OCI-LY3 (cell line): ENCODE data around the gene CCDC40.

ENCODE experiments used
- H2AFZ ChIP-seq: fragments of 200-600, 300-600 bp; shearing (Covaris generic); 2 replicates; pipeline ENCODE4 v1.6.0; 2014; ENCODE audit warnings: antibody characterized with exemption, low read depth, low read length
- H3K27ac ChIP-seq: fragments of 200-600, 300-600 bp; sonication (generic); 2 replicates; pipeline ENCODE4 v1.5.1; 2014; ENCODE audit warnings: mild to moderate bottlenecking, low read length, moderate library complexity, mixed read lengths
- H3K27me3 ChIP-seq: fragments of 200-600, 300-600 bp; sonication (generic); 2 replicates; pipeline ENCODE4 v1.6.1; 2014; ENCODE audit warnings: low read depth, low read length, mixed read lengths
- H3K36me3 ChIP-seq: fragments of 200-600, 300-600 bp; sonication (generic); replicated peaks from 2 replicates; pipeline ENCODE3; 2014; ENCODE audit warnings: low read depth, low read length, mixed read lengths
- H3K4me1 ChIP-seq: fragments of 300-600, 200-600 bp; sonication (generic); 2 replicates; pipeline ENCODE4 v1.6.1; 2014; ENCODE audit warnings: low read length, mixed read lengths
- H3K4me2 ChIP-seq: fragments of 200-600, 300-600 bp; sonication (generic); 2 replicates; pipeline ENCODE4 v1.6.1; 2014; ENCODE audit warnings: low read length, mixed read lengths
- H3K4me3 ChIP-seq: fragments of 300-600, 200-600 bp; sonication (generic); 2 replicates; pipeline ENCODE4 v1.5.1; 2014; ENCODE audit warnings: antibody characterized with exemption, mild to moderate bottlenecking, low read length, moderate library complexity
- H3K79me2 ChIP-seq: fragments of 300-600, 200-600 bp; shearing (Covaris generic); 2 replicates; pipeline ENCODE4 v1.6.1; 2014; ENCODE audit warnings: mild to moderate bottlenecking, low read length, mixed read lengths
- H3K9ac ChIP-seq: fragments of 300-600, 200-600 bp; shearing (Covaris generic); 2 replicates; pipeline ENCODE4 v1.6.0; 2014; ENCODE audit warnings: mild to moderate bottlenecking, low read length, moderate library complexity
- H3K9me3 ChIP-seq: fragments of 200-600, 300-600 bp; shearing (Covaris generic); 2 replicates; pipeline ENCODE4 v1.6.1; 2014; ENCODE audit warnings: low read length, mixed read lengths; ENCODE audit not compliant: insufficient read depth
- H4K20me1 ChIP-seq: fragments of 200-600, 300-600 bp; sonication (generic); 2 replicates; pipeline ENCODE4 v1.6.1; 2016; ENCODE audit warnings: low read length, mixed read lengths; ENCODE audit not compliant: insufficient read depth
- CTCF ChIP-seq: fragments of 200-600, 300-600 bp; sonication (generic); IDR thresholded peaks from 2 replicates; pipeline ENCODE4 v1.5.1; 2014; ENCODE audit warnings: antibody characterized with exemption, low read length, low read depth
- EZH2phosphoT487 ChIP-seq: fragments of 200-600 bp; shearing (Covaris generic); IDR thresholded peaks from 2 replicates; pipeline ENCODE4 v1.6.1; 2018; ENCODE audit warnings: antibody characterized with exemption, mixed run types, low read depth

The CCDC40 gene

GRCh38 chr17:80067393-80067986 lies 31.0 kb downstream of the CCDC40 start:
- Histone ChIP-seq H3K4me1 (no peaks in the 10 kb centered on the region), H2AFZ (no peak overlapping the region), H4K20me1 (no peaks in the 10 kb centered on the region), H3K4me3 (no peak overlapping the region), H3K36me3 (no peaks in the 10 kb centered on the region), H3K9ac (no peak overlapping the region), H3K27me3 (no peaks in the 10 kb centered on the region), H3K79me2 (no peaks in the 10 kb centered on the region), H3K9me3 (no peaks in the 10 kb centered on the region), H3K27ac (no peak overlapping the region), H3K4me2 (no peak overlapping the region)
- TF ChIP-seq EZH2phosphoT487 = no peak
- TF ChIP-seq CTCF = no peak

- H3K27ac ChIP-seq = no peak overlapping the region
- no peaks in the 10 kb centered on the region for H3K79me2 ChIP-seq
- no peak overlapping the region for H3K9ac ChIP-seq
- no peak for TF ChIP-seq EZH2phosphoT487
- no peak for TF ChIP-seq CTCF
- no peaks in the 10 kb centered on the region for H3K4me1 ChIP-seq
- no peak overlapping the region for H3K4me3 ChIP-seq
- H3K9me3 ChIP-seq = no peaks in the 10 kb centered on the region
- no peak overlapping the region for H2AFZ ChIP-seq
- no peaks in the 10 kb centered on the region for H4K20me1 ChIP-seq
- H3K4me2 ChIP-seq = no peak overlapping the region
- no peaks in the 10 kb centered on the region for H3K27me3 ChIP-seq
- no peaks in the 10 kb centered on the region for H3K36me3 ChIP-seq
These were observed 32.1 kb downstream of the CCDC40 start for GRCh38 chr17:80068301-80069222.

- Histone ChIP-seq H2AFZ (no peak overlapping the region), H4K20me1 (no peaks in the 10 kb centered on the region), H3K36me3 (no peaks in the 10 kb centered on the region), H3K4me2 (no peak overlapping the region), H3K9ac (no peak overlapping the region), H3K79me2 (no peaks in the 10 kb centered on the region), H3K4me3 (no peak overlapping the region), H3K9me3 (no peaks in the 10 kb centered on the region), H3K27ac (no peak overlapping the region), H3K27me3 (no peaks in the 10 kb centered on the region), H3K4me1 (no peaks in the 10 kb centered on the region)
- no peak for TF ChIP-seq CTCF
These were observed 34.1 kb downstream of the CCDC40 start for GRCh38 chr17:80070375-80071115.
